Measurements from ENCODE around the gene CTLA4.

GRCh38 chr2:203824603-203825002 is 43.0 kb upstream of the CTLA4 start:
- TF ChIP-seq CTCF (IDR thresholded peaks at IDR 0.05), result no peak
- TF ChIP-seq ZFX (IDR thresholded peaks at IDR 0.05; ENCODE audit: borderline replicate concordance), result no peak
